OCI-M2 (cell line): ENCODE data around the gene APBA3.

Experiments used
- DNase-seq: peaks from one replicate; lab custom pipeline; 2025; ENCODE audit not compliant: unreplicated experiment; lab: John Stamatoyannopoulos, UW

The APBA3 gene

GRCh38 chr19:3721887-3722442 is 39.5 kb downstream of the APBA3 start:
- no peak for DNase-seq

GRCh38 chr19:3721131-3721886 is 40.2 kb downstream of the APBA3 start:
- DNase-seq: no peak

GRCh38 chr19:3720349-3720917 is 41.1 kb downstream of the APBA3 start:
- DNase-seq: no peak

GRCh38 chr19:3719868-3720267 is 41.6 kb downstream of the APBA3 start:
- no peak for DNase-seq

- DNase-seq: no peak
These were observed 45.3 kb downstream of the APBA3 start for GRCh38 chr19:3716147-3716668.

- DNase-seq: no peak
These were observed 48.6 kb downstream of the APBA3 start for GRCh38 chr19:3712663-3713611.

- DNase-seq: no peak
These were observed 51.2 kb downstream of the APBA3 start for GRCh38 chr19:3710265-3710812.

GRCh38 chr19:3708207-3708931 is 53.1 kb downstream of the APBA3 start, which contains the start of gene TJP3:
TJP3 (plus strand) TSS chr19:3708384; CDS start chr19:3728433, 20,049 bp downstream.
- no peak for DNase-seq

GRCh38 chr19:3707868-3708206 is 53.7 kb downstream of the APBA3 start:
- DNase-seq: no peak

GRCh38 chr19:3701200-3701599 is 60.3 kb downstream of the APBA3 start:
- DNase-seq: no peak
